ENCODE results near the gene TPST1.

TPST1 gene

DNA sequence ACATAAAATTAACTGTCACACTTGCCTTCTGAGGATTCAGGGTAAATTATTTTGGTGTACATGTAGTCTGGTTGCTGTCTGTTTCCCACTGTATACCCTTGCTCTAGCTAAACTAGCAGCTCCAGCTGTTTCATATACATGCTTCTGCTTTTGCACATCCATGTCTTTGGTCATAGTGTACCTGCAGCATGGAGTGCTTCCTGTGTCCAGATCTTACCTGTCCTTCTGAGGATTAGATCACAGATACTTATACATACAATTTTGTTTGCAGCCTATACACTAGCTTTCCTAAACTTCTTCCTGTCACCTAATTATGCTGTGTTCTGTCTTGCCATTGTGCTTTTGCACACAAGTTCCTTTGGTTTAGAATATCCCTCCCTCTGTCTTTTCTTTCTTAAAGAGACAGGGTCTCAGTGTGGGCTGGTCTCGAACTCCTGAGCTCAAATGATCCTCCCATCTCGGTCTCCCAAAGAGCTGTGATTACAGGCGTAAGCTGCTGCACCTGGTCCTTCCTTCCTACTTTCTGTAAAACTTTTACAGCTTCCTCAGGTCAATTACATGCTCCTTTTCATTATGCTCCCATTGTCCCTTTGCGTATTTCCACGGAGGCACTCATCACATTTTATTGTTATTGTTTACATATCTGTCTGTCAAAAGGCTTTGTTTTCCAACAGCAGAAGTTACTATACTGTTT lies 33.8 kb downstream of the TPST1 start:
- DNase-seq (ENCODE audit: low read depth in 2 of 2): no peak

- no peak for DNase-seq (ENCODE audit: low read depth in 2 of 2)
These were observed 34.3 kb downstream of the TPST1 start for GRCh38 chr7:66239467-66239856.

DNA sequence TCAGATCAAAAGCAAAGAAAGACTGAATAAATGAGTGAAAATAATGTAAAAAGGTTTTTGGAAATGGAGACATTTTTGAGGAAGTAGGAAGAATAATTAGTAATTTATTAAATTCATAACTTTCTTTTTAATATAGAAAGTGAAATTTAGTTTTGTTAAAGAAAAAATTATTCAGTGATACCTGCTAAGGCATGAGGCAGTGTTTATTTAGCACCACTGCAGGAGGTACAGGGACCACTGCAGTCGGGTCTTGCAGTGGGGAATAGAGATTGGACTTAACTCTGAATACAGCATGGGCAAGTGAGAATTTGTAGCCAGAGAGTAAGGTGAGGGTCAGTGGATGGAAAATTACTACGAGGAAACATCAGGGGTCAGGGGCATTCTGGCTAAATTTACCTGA lies 39.9 kb downstream of the TPST1 start:
- no peak for DNase-seq (ENCODE audit: low read depth in 2 of 2)

DNA sequence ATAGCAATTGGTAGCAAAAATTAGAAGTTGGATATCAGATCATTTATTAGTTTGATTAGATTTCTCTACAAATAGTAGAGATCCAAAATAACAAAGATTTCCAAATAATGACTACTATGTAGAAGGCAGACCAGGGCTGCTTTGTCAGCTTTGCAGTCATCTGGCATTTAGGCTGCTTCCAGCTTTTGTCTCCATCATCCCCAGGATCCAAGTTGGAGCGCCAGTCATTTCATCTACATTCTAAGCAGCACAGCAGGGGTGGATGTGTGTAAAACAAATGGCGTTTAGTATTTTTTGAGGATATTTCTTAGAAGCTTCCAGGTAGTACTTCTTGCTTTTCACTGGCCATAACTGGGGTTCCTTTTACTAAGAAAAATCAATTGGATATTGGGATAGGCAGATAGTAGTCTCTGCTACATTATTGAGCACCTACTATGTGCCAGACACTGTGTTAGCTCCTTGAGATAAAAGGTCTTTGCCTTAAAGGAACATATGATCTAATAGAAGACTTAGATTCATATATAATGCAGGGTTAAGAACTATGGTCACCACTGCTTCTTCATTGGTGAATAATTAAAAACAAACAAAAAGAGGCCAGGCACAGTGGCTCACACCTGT lies 41.5 kb downstream of the TPST1 start:
- DNase-seq (ENCODE audit: low read depth in 2 of 2): no peak

DNA sequence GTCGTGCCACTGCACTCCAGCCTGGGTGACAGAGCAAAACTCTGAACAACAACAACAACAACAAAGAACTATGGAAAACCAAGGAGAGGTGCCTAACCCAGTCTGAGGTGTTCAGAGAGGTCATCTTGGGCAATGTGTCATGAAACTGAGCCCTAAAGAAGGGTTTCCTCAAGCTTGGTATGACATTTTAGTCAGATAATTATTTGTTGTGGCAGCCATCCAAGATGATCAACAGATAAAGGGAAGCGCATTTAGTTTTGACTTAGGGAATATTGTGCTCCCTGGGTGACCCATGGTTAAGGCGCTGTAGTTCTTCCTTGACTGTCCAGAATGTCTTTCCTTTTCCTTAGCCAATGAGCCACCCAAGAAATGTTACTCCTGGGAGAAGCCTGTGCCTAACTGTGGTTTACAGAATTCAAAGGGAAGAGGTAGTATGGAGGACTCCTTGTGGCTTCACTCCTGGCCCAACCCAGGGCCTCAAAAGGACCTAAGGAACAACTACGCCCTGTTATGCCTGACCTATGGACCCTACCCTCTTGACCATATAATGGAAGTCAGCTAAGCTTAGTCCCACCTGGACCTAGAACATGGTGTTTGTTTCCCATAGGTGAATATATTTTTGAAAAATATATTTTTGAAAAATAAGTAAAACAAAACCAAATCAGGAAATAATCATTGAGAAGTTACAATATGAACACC lies 42.4 kb downstream of the TPST1 start:
- DNase-seq (ENCODE audit: low read depth in 2 of 2): no peak

- no peak for DNase-seq (ENCODE audit: low read depth in 2 of 2)
These were observed 45.6 kb downstream of the TPST1 start for GRCh38 chr7:66250711-66251110.

- DNase-seq (ENCODE audit: low read depth in 2 of 2): no peak
These were observed 50.5 kb downstream of the TPST1 start for GRCh38 chr7:66255534-66256100.

GRCh38 chr7:66256281-66256680 lies 51.1 kb downstream of the TPST1 start:
- no peak for DNase-seq (ENCODE audit: low read depth in 2 of 2)

- no peak for DNase-seq (ENCODE audit: low read depth in 2 of 2)
These were observed 52.3 kb downstream of the TPST1 start for GRCh38 chr7:66257481-66257880.

DNA sequence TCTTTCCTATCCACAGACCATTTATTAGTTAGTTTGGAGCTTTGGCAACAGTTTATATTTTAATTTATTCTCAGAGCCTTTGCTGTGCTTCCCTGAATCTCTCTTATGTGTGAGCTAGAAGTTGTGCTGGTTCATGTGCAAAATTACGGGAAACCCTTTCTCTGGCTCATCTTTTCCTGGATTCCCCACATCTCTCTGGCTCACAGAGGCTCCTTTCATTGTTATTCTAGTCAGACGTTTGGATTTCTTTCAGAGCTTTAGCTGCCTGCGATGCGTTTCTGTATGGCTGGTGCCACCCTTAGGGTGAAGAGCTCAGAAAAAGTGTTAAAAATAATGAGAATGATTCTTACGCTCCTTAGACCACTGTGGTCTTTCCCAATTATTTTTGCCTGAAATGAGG lies 53.3 kb downstream of the TPST1 start:
- DNase-seq (ENCODE audit: low read depth in 2 of 2): no peak

- DNase-seq (ENCODE audit: low read depth in 2 of 2): no peak
These were observed 56.8 kb downstream of the TPST1 start for GRCh38 chr7:66261941-66262340.

DNA sequence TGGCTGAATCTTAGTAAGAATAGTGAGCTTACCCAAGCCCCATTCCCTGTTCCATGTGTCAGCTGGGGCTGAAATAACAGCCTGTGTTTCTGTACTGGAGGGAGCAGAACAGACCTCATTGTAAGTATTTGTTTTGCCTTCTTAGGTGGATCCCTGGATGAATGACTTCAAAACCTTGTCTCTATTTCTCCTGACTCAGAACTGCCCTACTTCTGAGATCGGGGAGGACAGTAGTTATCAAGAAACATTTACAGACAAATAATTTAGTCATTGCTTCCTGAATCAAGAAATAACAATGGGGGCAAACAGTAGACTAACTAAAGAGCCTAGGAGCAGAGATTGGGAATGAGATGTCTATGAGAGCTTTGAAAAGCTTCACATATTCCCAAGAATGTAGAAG lies 58.8 kb downstream of the TPST1 start:
- no peak for DNase-seq (ENCODE audit: low read depth in 2 of 2)

DNA sequence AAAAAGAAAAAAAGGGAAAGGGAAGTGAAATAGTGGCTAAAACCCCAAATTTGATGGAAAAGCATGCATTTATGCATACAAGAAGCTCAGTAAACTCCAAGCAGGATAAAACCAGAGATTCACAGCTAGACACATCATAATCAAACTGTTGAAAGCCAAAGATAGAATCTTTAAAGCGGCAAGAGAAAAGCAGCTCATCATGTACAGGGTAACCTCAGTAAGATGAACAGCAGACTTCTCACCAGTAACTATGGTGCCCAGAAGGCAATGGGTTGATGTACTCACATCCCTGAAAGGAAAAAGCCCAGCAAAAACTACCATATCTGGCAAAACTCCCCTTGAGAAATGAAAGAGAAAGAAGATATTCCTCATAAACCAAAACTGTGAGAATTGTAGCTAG lies 60.4 kb downstream of the TPST1 start:
- DNase-seq (ENCODE audit: low read depth in 2 of 2): no peak

DNA sequence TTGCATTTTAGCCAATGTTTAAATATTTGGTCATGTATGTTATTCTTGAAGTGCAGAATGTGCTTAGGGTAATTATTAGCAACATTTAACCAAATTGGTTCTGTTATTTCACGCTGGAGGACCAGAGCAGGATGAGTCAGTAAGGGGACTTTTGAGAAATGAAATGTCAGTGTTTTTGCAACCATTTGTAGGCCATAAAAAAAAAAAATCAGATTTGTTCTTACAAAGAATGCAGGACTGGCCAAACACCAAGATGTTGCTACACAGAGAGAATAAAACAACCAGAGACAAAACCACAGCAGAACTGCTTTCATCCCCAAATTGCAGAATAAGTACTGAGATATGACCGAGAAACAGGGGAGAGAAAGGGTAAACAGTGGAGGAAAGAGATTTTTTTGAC lies 62.1 kb downstream of the TPST1 start:
- DNase-seq (ENCODE audit: low read depth in 2 of 2): no peak

DNA sequence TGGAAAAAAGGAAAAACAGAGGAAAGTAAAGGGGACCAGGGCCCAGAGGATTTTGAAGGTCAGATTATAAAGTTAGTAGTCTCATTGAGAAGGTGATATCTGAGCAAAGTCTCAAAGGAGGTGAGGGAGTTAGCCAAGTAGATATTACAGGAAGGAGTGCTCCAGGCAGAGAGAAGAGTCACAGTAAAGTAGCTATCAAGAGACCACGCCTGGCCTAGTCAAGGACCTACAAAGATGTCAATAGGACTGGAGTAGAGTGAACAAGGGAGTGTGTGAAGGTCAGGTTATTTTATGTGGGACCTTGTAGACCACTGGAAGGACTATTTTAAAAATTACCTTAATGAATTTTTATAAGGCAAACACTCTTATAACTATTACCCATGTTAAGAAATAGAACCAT lies 64.8 kb downstream of the TPST1 start:
- no peak for DNase-seq (ENCODE audit: low read depth in 2 of 2)

DNA sequence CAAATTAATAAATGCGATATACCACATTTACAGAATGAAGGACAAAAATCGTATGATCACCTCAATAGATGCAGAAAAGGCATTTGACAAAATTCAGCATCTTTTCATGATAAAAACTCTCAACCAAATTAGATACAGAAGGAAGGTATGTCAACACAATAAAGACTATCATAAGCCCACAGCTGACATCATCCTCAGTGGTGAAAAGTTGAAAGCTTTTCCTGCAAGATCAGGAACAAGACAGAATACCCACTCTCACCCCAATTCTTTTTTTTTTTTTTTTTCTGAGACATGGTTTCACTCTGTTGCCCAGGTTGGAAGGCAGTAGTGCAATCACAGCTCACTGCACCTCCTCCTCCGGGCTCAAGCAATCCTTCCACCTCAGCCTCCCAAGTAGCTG lies 67.2 kb downstream of the TPST1 start:
- DNase-seq (ENCODE audit: low read depth in 2 of 2): no peak

DNA sequence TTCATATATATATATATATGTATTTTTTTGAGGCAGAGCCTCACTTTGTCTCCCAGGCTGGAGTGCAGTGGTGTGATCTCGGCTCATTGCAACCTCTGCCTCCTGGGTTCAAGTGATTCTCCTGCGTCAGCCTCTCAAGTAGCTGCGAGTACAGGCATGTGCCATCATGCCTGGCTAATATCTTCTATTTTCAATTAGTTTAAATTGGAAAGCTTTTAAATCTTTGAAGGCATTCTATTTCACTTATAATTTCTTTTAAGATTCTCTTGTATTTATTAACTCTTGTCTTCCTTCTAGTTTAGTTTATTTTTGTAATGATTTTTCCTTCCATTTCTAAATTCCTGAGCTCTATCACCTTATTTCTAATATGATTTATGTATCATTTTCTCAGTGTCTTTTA lies 71.2 kb downstream of the TPST1 start:
- no peak for DNase-seq (ENCODE audit: low read depth in 2 of 2)

DNA sequence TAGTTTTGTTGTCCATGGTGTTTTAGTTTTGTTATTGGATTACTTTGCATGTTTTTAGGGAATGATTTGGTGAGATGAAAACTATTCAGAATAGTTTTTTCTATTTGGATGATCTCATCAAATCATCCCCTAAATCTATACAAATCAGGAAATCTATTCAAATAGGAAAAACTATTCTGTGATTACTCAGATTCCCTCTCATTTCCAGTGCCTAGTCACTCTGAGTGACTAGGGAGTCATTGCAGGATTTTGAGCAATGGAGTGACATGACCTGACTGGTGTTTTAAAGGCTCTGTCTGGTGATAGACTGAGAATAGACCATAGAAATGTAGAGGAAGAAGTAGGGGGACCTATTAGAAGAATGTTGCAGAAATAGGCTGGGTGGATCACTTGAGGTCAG lies 72.4 kb downstream of the TPST1 start:
- DNase-seq (ENCODE audit: low read depth in 2 of 2): no peak

GRCh38 chr7:66279912-66280311 lies 74.8 kb downstream of the TPST1 start:
- DNase-seq (ENCODE audit: low read depth in 2 of 2): no peak

DNA sequence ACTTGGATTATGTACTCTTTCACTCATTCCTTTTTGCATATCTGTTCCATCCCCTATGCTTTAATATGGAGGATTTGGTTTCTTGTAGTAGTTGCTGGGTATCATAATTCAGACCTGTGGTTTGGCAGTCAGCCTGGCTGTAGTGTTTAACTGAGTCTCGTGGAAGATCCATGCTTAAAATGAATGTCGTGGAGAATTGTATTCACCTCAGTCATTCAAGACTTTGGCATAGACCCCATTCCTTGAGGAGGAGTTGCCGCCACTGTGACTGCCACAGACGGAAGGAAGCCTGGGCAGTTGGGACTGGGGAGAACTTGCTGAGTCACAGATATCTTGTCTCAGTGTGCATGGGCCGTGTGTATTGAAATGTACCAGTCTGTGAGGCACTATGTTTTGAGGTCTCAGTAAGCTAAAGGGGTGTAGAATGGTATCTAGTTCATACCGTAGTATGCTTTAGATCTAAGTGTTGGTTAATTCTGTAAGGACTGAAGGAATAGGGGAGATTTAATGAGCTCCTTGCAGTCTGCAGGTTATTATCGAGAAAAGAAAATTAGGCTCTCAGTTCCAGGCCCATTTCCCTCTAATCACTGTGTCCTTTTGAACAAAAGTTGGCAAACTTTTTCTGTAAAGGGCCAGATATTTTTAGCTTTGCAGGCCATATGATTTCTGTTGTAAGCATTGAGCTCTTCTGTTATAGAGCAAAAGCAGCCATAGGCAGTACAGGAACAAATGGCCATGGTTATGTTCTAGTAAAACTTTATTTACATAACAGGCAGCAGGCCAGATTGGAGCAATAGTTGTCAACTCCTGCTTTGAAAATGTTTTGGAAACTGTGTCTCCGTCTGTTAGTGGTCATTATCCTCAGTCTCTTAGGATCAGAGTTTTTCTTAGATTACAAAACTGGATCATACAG lies 76.8 kb downstream of the TPST1 start:
- no peak for DNase-seq (ENCODE audit: low read depth in 2 of 2)

DNA sequence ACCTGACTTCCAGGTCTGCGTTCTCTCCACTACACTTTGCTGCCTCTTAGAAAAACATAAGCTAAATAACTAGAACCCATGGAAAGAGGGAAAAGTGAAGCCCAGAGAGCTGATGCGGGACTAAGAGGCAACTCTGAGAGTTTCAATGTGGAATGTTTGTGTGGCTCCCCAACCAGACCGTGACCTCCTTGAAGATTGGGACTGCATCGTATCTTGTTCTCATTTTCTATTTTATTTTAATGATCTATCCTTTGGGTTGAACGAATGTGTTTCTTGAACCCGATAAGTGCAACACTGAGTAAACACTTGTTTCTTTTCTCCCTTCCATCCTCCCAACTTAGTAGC lies 77.4 kb downstream of the TPST1 start:
- no peak for DNase-seq (ENCODE audit: low read depth in 2 of 2)

All from activated CD4-positive, alpha-beta T cell treated with anti-CD3 and anti-CD28 coated beads for 24 hours (primary cell).